Measurements from ENCODE around the gene HUNK. TPM values are rescaled to one million over a fixed set of nuclear protein-coding genes. Genes with fewer than 3 reads are reported as not detected.

The HUNK gene
- total and polyA plus RNA-seq, 2 of the 8 experiments (the other 6 are each of a cell fraction or from before 2014, with no cell fraction given) = 1.9 to 10.2 TPM

GRCh38 chr21:31929548-31929947 is 56.7 kb downstream of the HUNK start (continued):
- TF ChIP-seq ZNF274 (IDR thresholded peaks at IDR 0.05; ENCODE audit: borderline replicate concordance, extremely low read depth, low read length) (no peak), CHD7 (IDR thresholded peaks at IDR 0.05; ENCODE audit: insufficient replicate concordance, low read length) (no peak), EGR1 (IDR thresholded peaks at IDR 0.05; ENCODE audit: borderline replicate concordance, low read depth, low read length) (no peak), RAD21 (IDR thresholded peaks at IDR 0.05 in 1 of 2, conservative IDR thresholded peaks at IDR 0.05 in 1 of 2; ENCODE audit: low read depth in 2 of 2, low read length in 2 of 2) (no peak)
